Measurements from ENCODE around the gene BICDL2.

The BICDL2 gene

DNA sequence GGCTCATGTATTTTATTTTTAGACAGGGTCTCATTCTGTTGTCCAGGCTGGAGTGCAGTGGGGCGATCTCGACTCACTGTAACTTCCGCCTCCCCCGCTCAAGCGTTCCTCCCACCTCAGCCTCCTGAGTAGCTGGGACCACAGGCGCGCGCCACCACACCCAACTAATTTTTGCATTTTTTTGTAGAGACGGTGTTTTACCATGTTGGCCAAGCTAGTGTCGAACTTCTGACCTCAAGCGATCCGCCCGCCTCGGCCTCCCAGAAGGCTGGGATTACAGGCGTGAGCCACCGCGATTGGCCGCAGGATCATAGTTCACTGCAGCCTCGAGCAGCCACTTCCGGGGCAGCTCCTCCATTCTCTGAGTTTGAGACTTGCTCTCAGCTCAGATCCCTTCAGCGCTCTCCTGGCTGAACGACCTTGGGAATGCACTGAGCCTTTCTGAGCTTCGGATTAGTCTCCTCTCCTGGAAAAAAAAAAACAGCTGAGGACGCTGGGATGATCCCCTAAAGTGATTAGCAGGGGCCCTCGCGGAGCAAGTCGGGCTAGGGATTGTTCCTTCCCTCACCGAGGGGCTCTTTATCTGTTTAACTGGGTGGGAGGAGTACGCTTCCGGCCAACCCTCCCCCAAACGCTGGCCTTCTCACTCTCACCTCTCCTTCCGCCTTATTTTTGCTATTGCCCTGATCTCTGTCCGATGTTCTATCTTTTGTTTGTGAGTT is 55.4 kb downstream of the BICDL2 start:
- no peak for DNase-seq

DNA sequence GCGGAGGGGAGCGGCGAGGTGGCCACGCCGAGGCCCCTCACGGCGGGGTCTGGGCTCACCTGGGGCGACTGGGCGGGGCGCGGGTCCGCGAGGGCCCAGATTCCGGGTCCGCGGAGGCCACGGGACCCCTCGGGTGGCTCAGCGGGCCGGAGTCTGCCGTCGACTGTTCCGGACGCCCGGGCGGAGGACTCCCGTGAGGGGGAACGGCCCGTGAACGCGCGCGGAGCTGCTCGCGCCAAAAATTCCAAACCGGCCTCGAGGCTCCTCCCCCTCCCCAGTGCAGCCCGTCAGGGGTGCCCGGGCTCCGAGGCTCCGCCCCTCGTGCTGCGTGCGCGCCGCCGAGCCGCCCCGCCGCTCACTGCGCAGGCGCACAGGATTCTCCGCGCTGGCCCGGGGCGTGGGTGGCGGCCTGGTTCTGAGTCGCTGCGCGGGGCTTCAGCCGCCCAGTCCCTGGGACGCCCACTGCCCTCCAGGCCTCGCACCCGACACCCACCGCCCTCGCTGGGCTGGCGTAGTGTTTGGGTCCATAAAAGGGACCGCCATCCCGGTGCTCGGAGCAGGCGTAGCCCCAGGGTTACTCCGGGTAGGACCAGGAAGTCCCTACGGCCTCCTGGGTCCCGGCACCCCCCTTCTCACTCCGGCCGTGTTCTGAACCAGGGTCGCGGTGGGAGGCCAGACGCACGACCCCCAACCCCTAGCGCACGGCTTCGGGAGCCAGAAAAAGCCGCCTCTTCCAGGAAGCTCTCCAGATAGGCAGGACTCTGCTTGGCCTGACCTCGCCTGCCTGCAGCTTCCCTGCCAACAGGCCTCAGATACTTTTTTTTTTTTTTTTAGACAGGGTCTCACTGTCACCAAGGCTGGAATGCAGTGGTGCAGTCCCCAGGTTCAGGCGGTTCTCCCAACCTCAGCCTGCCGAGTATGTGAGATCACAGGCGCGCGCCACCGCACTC is 56.2 kb downstream of the BICDL2 start, which contains the start of gene PKMYT1:
Gene PKMYT1 (minus strand): TSS at position 220 of the 950 bp plus-strand sequence. CDS start 789 bp downstream, outside the sequence.
- DNase-seq = peak; percentile 93

DNA sequence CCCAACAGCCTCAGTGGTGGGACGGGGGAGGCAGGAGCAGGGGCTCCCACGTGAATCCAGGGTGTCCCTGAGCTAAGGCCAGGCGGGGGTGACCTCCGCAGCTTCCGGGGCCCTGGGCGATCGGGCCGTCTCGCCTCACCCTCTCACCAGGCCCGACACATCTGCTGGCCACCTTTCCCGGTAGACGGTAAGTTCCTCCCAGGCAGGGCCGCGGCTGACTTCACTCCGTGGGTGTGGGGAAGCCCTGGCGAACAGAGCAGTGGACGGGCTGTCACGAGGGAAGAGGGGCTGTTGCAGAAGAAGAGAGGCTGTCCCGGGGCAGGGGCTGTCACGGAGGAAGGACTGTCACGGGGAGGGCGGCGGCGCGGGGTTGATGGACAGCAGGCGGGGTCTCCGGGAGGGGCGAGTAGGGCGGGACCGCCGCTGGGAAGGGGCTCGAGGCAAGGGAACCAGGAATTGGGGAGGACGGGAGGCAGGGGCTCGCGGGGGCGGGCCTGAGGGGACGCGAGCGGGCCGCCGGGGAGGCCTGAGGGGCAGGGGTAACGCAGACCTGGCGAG is 57.0 kb downstream of the BICDL2 start:
- no peak for DNase-seq

All from CD4-positive, alpha-beta T cell treated with Interleukin-15 for 1 hour (primary cell).